Esophagus muscularis mucosa (tissue), 4 donors: Measurements from ENCODE around the gene TCF7.

Experiments used
- CTCF ChIP-seq, 3 experiments: fragments of 200-600 bp in 2 of 3; fragments of 450-650 bp in 1 of 3; sonication (generic) in 2 of 3; IDR thresholded peaks; one replicate each; pipeline ENCODE4 v1.5.1; 2017 to 2019; ENCODE audit warnings: antibody characterized with exemption in 3 of 3, mild to moderate bottlenecking in 2 of 3, moderate library complexity in 1 of 3
- EP300 ChIP-seq: sonication (generic); formaldehyde crosslinking; IDR thresholded peaks from one replicate; pipeline ENCODE4 v1.6.1; 2017; ENCODE audit warnings: antibody characterized with exemption
- POLR2A ChIP-seq: fragments of 450-650 bp; IDR thresholded peaks from one replicate; pipeline ENCODE4 v1.6.1; 2017; ENCODE audit warnings: antibody characterized with exemption, moderate library complexity, mild to moderate bottlenecking, low read depth
- POLR2AphosphoS5 ChIP-seq, 2 donors: sonication (generic); formaldehyde crosslinking; IDR thresholded peaks; one replicate each; pipeline ENCODE4 v1.6.1; 2017; ENCODE audit warnings: antibody characterized with exemption in 2 of 2

GRCh38 chr5:134103397-134103796 lies 11.1 kb upstream of the TCF7 start:
- no peak for TF ChIP-seq CTCF (IDR thresholded peaks at IDR 0.05)
- no peak for TF ChIP-seq EP300
- no peak for TF ChIP-seq POLR2A
- TF ChIP-seq POLR2AphosphoS5 (IDR thresholded peaks at IDR 0.05) = no peak
